GM21723 (cell line): Measurements from ENCODE around the gene ERG.

Experiments
- ATAC-seq: cut with Tn5 transposase; IDR thresholded peaks from one replicate; pipeline ENCODE4 v1.9.1; 2021; ENCODE audit warnings: mild to moderate bottlenecking, moderate library complexity; ENCODE audit not compliant: unreplicated experiment

The ERG gene

GRCh38 chr21:38475519-38475918 lies 22.8 kb downstream of the ERG start:
- ATAC-seq: no peak

GRCh38 chr21:38474796-38475195 lies 23.5 kb downstream of the ERG start:
- ATAC-seq: no peak

GRCh38 chr21:38474124-38474523 lies 24.2 kb downstream of the ERG start:
- no peak for ATAC-seq

DNA sequence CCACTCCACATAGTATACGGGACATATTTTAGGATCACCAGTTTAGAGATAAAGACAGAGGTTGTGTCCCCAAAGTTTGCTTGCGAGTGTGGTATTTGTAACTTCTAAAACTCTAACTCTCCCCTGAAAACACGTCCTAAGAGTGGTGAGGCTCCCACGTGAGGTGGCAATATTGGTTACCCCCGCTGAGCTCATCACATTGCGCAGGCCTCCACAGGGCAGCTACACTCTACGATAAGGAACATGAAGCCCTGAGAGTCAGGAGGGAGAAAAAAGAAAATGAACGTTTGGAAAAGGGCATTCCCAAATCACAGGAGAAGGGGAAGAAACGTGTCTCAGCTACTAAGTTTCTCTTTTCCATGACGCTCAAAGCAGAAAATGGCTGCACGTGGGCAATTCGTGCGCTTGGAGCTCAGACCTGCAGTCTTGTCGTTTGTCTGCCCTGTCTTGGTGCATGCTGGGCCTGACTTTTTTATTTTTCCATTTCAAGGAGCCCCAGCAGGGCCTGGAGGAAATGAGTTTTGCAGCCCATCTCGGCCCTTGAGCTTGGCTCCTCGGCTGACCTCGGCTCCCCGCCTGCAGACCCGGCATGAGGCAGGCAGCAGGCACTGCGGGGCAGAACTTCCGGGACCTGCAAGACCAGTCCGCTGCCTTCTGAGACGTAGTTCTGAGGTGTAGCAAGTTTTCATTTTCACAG lies 25.7 kb downstream of the ERG start:
- no peak for ATAC-seq

- no peak for ATAC-seq
These were observed 26.5 kb downstream of the ERG start for GRCh38 chr21:38471766-38472165.

- no peak for ATAC-seq
These were observed 27.5 kb downstream of the ERG start for GRCh38 chr21:38470755-38471154.

DNA sequence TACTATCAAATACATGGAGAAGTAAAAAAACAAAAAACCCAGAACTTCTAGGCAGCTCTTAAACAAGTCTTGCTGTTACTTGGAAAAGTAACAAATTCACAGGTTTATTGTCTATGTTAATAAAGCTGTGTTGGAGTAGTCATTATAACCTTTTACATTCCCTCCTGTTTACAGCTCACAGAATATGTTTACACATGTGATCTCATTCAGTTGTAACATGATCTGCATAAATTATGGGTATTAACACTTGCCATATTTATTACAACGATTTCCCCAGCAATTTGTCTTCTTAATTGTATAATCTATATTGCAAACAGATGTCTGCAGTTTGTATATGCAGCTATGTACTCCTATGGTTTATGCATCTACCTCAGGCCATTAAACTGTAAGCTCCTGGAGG lies 28.6 kb downstream of the ERG start:
- no peak for ATAC-seq

DNA sequence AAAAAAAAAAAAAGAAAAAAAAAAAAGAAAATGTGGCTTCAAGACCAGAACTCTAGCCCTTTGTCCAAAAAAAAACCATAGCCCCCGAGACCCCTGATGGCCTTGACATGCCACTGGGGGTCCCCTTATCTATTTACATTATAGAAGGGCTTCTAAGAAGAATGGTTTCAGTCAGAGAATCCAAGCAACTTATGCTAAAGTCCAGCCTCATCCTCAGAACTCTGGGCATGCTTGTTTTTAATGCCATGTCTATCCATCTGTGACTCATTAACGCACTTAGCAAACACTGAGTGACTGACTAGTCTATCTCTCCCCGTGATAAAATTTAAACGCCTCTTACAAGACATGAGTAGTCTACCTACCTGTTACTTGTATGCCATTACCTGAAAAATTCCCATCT lies 29.3 kb downstream of the ERG start:
- ATAC-seq: no peak

DNA sequence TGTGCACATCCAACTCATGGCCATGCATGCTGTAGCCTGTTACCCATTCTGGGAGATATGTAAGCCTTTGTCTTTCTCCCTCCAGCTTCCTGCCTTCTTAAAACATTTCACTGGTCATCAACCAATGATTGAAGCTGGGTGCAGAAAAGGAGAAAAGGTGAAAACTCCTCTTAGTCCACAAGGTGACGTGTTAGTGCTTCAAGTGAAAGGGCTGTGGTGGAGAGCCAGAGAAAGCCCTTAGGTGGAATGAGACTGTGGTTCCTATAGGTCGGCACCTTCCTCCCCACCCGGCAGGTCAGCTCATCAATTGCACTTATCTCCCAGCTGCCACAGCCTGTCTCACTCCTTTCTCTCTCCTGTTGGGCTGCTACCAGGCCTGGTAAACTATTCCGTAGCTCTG lies 30.4 kb downstream of the ERG start:
- no peak for ATAC-seq

DNA sequence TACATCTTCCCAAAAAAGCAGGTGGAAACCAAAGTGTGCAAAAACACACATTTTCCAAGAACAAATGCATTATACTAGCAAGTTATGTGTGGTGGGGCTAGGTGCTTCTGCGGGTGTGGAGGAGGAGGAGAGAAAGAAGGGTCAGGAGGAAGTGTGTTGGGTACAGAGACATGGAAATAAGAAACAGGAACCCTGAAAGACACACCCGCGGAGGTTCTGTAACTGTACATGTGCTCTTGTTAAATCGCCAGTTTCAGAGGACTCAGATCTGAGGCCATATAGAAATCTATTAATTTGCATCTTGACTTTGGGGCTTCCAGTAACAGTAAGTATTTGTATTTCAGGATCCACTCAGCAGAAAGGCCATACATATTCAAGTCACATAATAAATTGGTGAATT lies 30.9 kb downstream of the ERG start:
- no peak for ATAC-seq

- ATAC-seq: no peak
These were observed 38.0 kb downstream of the ERG start for GRCh38 chr21:38460171-38460742.

- no peak for ATAC-seq
These were observed 38.8 kb downstream of the ERG start for GRCh38 chr21:38459490-38459889.

DNA sequence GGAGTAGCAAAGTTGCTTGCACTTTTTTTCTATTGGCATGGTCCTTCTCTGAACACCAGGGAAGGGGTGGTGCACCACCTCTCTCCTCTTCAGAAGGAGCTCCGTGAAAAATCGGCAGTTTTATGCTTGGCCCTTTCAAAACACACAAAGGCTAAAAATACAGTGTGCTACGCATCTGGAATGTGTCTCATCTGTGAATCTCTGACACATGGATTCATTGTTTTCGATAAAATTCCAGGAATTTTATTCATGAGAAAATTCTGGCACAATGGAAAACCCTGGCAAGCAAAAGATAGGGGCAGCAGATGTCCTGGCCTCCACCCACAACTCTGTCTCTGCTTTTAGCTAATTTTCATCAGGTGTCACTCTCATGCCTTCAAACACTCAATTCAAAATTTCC lies 42.9 kb downstream of the ERG start:
- ATAC-seq: no peak

DNA sequence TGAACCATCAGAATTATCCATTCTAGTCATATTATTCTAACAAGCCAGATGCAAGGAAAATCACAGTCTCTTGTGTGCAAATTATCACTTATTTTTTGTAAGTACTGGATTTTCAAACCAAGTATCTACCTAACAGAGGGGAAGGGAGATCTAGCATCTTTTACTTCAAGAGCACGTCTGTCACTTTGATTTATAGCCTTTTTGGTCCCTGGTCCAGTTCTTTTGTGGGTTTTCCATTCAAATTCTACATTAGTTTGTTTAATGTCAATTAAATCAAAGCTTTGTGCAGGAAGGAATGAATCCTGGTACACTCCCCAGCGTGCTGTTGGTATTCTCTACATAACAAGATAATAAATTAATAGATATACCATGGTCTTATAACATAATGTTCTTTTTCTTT lies 43.6 kb downstream of the ERG start:
- ATAC-seq: no peak

DNA sequence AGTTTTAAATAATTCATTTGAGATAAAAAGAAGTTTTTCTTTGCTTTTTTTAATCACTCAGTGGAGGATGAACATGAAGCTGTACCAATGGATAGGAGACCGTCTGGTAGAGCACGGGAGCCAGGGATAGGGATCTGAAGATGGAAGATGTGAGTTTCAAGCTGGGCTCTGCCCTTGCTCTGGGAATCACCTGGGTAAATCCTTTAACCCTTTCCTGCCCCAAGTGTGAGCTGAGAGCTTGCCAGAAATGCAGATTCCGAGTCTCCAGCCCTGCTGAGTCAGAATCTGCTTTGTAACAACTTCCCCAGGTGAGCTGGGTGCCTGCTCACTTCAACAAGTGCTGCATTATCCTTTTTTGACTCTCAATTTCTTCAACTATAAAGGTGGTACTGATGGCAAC lies 44.1 kb downstream of the ERG start:
- ATAC-seq: no peak

DNA sequence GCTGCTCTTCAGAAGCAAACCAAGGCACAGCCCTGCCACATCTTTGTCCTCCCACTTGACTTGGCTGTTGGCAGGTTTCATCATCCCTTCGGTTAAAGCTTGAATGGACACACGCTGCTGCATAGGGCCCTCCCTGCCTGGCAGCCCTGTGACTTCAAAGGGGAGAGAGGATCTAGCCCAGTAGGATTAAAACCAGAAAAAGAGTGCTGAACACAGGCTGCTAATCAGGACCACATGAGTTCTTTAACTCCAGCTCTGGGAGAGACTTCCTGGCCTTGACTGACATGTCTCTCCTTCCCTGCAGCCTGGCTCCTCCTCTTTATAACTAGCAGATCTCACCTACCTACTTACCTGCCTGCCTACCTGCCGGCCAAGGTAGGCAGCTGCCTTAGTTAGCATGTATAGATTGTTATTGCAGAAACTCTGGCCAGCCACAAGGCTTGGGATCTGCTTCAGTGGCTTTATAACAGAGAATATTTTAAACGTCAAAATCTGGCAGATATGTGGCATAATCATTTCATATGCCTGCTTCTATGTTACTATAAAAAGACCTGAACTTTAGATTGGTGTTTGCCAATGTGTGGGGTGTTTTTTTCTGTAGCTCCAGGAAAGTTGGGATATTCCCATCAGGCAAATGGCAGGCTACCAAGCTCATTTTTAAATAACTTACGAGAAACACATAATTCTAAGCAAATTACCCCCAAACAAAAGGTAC lies 49.4 kb downstream of the ERG start:
- no peak for ATAC-seq

GRCh38 chr21:38447611-38448010 lies 50.7 kb downstream of the ERG start:
- no peak for ATAC-seq

- no peak for ATAC-seq
These were observed 53.6 kb downstream of the ERG start for GRCh38 chr21:38444691-38445090.

- no peak for ATAC-seq
These were observed 55.2 kb downstream of the ERG start for GRCh38 chr21:38443110-38443509.

- no peak for ATAC-seq
These were observed 57.1 kb downstream of the ERG start for GRCh38 chr21:38441153-38441552.

GRCh38 chr21:38440746-38441145 lies 57.5 kb downstream of the ERG start:
- no peak for ATAC-seq

DNA sequence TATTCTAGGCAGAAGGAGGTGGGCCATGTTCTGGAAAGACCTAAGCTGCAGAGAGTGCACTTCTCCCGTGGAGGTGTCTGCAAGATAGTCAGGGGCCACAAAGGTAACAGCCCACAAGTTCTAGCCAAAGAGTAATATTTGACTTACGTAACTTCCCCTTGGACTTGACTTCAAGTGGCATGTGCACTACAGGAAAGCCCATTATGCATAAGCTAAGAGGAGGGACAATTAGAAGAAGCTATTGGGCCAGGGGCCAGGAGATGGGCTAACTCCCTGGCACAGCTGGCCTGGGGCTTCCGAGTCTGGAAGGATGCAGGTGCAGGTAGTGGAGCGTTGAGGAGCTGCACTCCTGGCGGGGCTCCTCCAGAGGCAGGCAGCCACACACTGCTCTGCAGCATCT lies 58.3 kb downstream of the ERG start:
- ATAC-seq: no peak
